SU-DHL-6 (cell line): Measurements from ENCODE around the gene PTPN14.

Experiments used
- H2AFZ ChIP-seq: fragments of 200-600 bp; sonication (generic); 2 replicates; pipeline ENCODE4 v1.6.1; 2014; ENCODE audit warnings: low read depth, mild to moderate bottlenecking, moderate library complexity, mixed read lengths, antibody characterized with exemption, low read length; ENCODE audit not compliant: severe bottlenecking
- H3F3A ChIP-seq: fragments of 200-600 bp; shearing (Covaris generic); 2 replicates; pipeline ENCODE4 v1.6.0; 2016; ENCODE audit warnings: antibody characterized with exemption, mild to moderate bottlenecking; ENCODE audit not compliant: insufficient read depth
- H3K27ac ChIP-seq: fragments of 200-600 bp; sonication (generic); 2 replicates; pipeline ENCODE4 v1.5.1; 2016; ENCODE audit warnings: low read depth, mild to moderate bottlenecking, low read length, moderate library complexity, mixed read lengths
- H3K27me3 ChIP-seq: fragments of 200-600 bp; sonication (generic), shearing (Covaris generic); 2 replicates; pipeline ENCODE4 v1.6.0; 2014; ENCODE audit warnings: mild to moderate bottlenecking, low read length
- H3K36me3 ChIP-seq: fragments of 200-600 bp; sonication (generic); 2 replicates; pipeline ENCODE4 v1.6.1; 2014; ENCODE audit warnings: mild to moderate bottlenecking, low read length, mixed read lengths
- H3K4me2 ChIP-seq: fragments of 300-600, 200-600 bp; shearing (Covaris generic), sonication (generic); 2 replicates; pipeline ENCODE4 v1.6.0; 2014; ENCODE audit warnings: low read length, low read depth, mild to moderate bottlenecking; ENCODE audit not compliant: poor library complexity, severe bottlenecking
- H3K4me3 ChIP-seq: fragments of 200-600 bp; sonication (generic); 2 replicates; pipeline ENCODE4 v1.5.1; 2014; ENCODE audit warnings: antibody characterized with exemption, low read length, mild to moderate bottlenecking, mixed read lengths; ENCODE audit not compliant: insufficient read depth, poor library complexity, severe bottlenecking
- H3K79me2 ChIP-seq: fragments of 200-600 bp; sonication (generic); 2 replicates; pipeline ENCODE4 v1.6.1; 2014; ENCODE audit warnings: mild to moderate bottlenecking, low read length, moderate library complexity; ENCODE audit not compliant: insufficient read depth
- H3K9ac ChIP-seq: fragments of 200-600 bp; sonication (generic); 2 replicates; pipeline ENCODE4 v1.7.0; 2014; ENCODE audit warnings: mild to moderate bottlenecking, low read length
- H3K9me2 ChIP-seq: fragments of 200-600 bp; sonication (generic); replicated peaks from 2 replicates; pipeline ENCODE4 v1.6.1; 2014; ENCODE audit warnings: low read length; ENCODE audit not compliant: insufficient read depth
- H3K9me3 ChIP-seq: fragments of 200-600 bp; sonication (generic); 2 replicates; pipeline ENCODE4 v1.6.1; 2014; ENCODE audit warnings: low read length, mixed read lengths; ENCODE audit not compliant: insufficient read depth
- H4K20me1 ChIP-seq: fragments of 200-600 bp; sonication (generic); 2 replicates; pipeline ENCODE4 v1.6.1; 2014; ENCODE audit warnings: low read depth, mild to moderate bottlenecking, antibody characterized with exemption, low read length, moderate library complexity, mixed read lengths
- CTCF ChIP-seq: fragments of 200-600 bp; sonication (generic); IDR thresholded peaks from one replicate; pipeline ENCODE4 v1.5.1; 2017; ENCODE audit warnings: antibody characterized with exemption, mild to moderate bottlenecking, low read length, moderate library complexity; ENCODE audit not compliant: insufficient read depth, poor library complexity, severe bottlenecking
- EZH2phosphoT487 ChIP-seq: fragments of 200-600 bp; sonication (generic), shearing (Covaris generic); conservative IDR thresholded peaks from 2 replicates; pipeline ENCODE4 v1.6.1; 2018; ENCODE audit warnings: mild to moderate bottlenecking, antibody characterized with exemption, low read length, moderate library complexity, mixed read lengths

Gene PTPN14

GRCh38 chr1:214360525-214361164 is 190.8 kb downstream of the PTPN14 start:
- Histone ChIP-seq H3K4me3 (no peak overlapping the region), H3K27ac (no peak overlapping the region), H3K36me3 (no peaks in the 10 kb centered on the region), H3K27me3 (no peaks in the 10 kb centered on the region), H2AFZ (no peak overlapping the region), H3F3A (no peaks in the 10 kb centered on the region), H3K9me2 (no peaks in the 10 kb centered on the region), H3K4me2 (no peak overlapping the region), H3K9ac (no peak overlapping the region), H3K9me3 (no peaks in the 10 kb centered on the region), H4K20me1 (no peaks in the 10 kb centered on the region), H3K79me2 (no peaks in the 10 kb centered on the region)
- no peak for TF ChIP-seq EZH2phosphoT487
- no peak for TF ChIP-seq CTCF

- no peak overlapping the region for H3K4me2 ChIP-seq
- no peaks in the 10 kb centered on the region for H3K36me3 ChIP-seq
- H3K79me2 ChIP-seq: no peaks in the 10 kb centered on the region
- no peak overlapping the region for H3K4me3 ChIP-seq
- no peak overlapping the region for H3K9ac ChIP-seq
- H3K27ac ChIP-seq: no peak overlapping the region
- TF ChIP-seq EZH2phosphoT487 (no peak), CTCF (no peak)
- no peaks in the 10 kb centered on the region for H4K20me1 ChIP-seq
- no peaks in the 10 kb centered on the region for H3K9me3 ChIP-seq
- H3K9me2 ChIP-seq: no peaks in the 10 kb centered on the region
- H3F3A ChIP-seq: no peaks in the 10 kb centered on the region
- no peaks in the 10 kb centered on the region for H3K27me3 ChIP-seq
- H2AFZ ChIP-seq: no peak overlapping the region
Observed at GRCh38 chr1:214360116-214360515, 191.3 kb downstream of the PTPN14 start.

GRCh38 chr1:214354440-214355148 is 196.8 kb downstream of the PTPN14 start:
- Histone ChIP-seq H3K79me2 (no peaks in the 10 kb centered on the region), H3K4me2 (no peak overlapping the region), H4K20me1 (no peaks in the 10 kb centered on the region), H3K9ac (no peak overlapping the region), H3K27me3 (no peaks in the 10 kb centered on the region; the same call in 1 of the 2 replicates), H3K36me3 (no peaks in the 10 kb centered on the region), H2AFZ (no peak overlapping the region), H3K4me3 (no peak overlapping the region), H3F3A (no peaks in the 10 kb centered on the region), H3K27ac (no peak overlapping the region), H3K9me3 (no peaks in the 10 kb centered on the region), H3K9me2 (no peaks in the 10 kb centered on the region)
- TF ChIP-seq CTCF (no peak), EZH2phosphoT487 (no peak)
